ENCODE results near the gene CMSS1. TPM values are rescaled to one million over a fixed set of nuclear protein-coding genes. Genes with fewer than 3 reads are reported as not detected.
"Not testable (repeated sequence)": the region's sequence is repeated elsewhere in the genome, so short reads cannot be mapped to it uniquely, and the experiment has no call there.

The CMSS1 gene
- total RNA-seq, 2 experiments from 2014 or later, result 42.1 to 42.6 TPM

GRCh38 chr3:100229188-100229587 lies 411.5 kb downstream of the CMSS1 start:
- H3K9me3 Mint-ChIP-seq (ENCODE audit: insufficient read depth); H3K36me3 Mint-ChIP-seq (ENCODE audit: low read depth); H3K4me1 Mint-ChIP-seq (ENCODE audit: low read depth); ATAC-seq; H3K27ac Mint-ChIP-seq; DNase-seq; H3K4me3 Mint-ChIP-seq; POLR2A ChIA-PET: not testable (repeated sequence)
- CTCF ChIA-PET, result interaction anchor here (0.8 to 3.4 kb wide), 2 partner anchors 25 to 161 kb away, joined by 3 to 12 read pairs; no protein-coding TSS in a partner anchor
- H3K27me3 Mint-ChIP-seq (ENCODE audit: low read depth), result peaks cover 10% of the 10 kb centered on the region

DNA sequence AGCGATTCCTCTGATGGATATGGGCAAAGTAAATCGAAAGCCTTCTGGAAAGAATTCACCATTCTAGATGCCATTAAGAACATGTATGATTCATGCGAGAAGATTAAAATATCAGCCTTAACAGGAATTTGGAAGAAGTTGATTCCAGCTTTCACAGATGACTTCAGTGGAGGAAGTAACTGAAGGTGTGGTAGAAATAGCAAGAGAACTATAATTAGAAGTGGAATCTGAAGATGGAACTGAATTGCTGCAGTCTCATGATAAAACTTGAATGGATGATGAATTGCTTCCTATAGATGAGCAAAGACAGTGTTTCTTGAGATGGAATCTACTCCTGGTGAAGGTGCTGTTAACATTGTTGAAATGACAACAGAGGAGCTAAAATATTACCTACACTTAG lies 413.0 kb downstream of the CMSS1 start:
- Mint-ChIP-seq H3K36me3 (ENCODE audit: low read depth) (peaks cover 2% of the 10 kb centered on the region), H3K4me1 (ENCODE audit: low read depth) (peaks cover 4% of the 10 kb centered on the region), H3K9me3 (ENCODE audit: insufficient read depth) (no peaks in the 10 kb centered on the region), H3K27me3 (ENCODE audit: low read depth) (peaks cover 16% of the 10 kb centered on the region), H3K4me3 (no peak overlapping the region), H3K27ac (no peak overlapping the region)
- ChIA-PET POLR2A (no interaction called here), CTCF (interaction anchor here (0.6 to 3.4 kb wide), 2 partner anchors 16 to 24 kb away, joined by 3 to 12 read pairs; no protein-coding TSS in a partner anchor)
- ATAC-seq (no peak), DNase-seq (no peak)

Small RNA genes within 50 kb of the gene (microRNA-seq; reads per million reads assigned to microRNA genes)
- gene MIR3921, result not detected

Other genes with a start within 250 kb of the CMSS1 start
- gene COL8A1, start 179.3 kb upstream of the CMSS1 start, total RNA-seq, result under 1 TPM in 1 of 2 experiments, not detected in 1; 0.10 TPM